VCaP (cell line): ENCODE measurements around the gene CDH12.
"Not testable (repeated sequence)": the region's sequence is repeated elsewhere in the genome, so short reads cannot be mapped to it uniquely, and the experiment has no call there.

Experiments
- H3K27ac ChIP-seq: fragments of 450-650 bp; 2 replicates; pipeline ENCODE4 v1.5.1; 2017
- TF ChIP-seq, protein P1 (sequence below): fragments of 450-650 bp; conservative IDR thresholded peaks from 2 replicates; pipeline ENCODE4 v1.5.1; 2017; ENCODE audit warnings: mild to moderate bottlenecking, moderate library complexity

The CDH12 gene

DNA sequence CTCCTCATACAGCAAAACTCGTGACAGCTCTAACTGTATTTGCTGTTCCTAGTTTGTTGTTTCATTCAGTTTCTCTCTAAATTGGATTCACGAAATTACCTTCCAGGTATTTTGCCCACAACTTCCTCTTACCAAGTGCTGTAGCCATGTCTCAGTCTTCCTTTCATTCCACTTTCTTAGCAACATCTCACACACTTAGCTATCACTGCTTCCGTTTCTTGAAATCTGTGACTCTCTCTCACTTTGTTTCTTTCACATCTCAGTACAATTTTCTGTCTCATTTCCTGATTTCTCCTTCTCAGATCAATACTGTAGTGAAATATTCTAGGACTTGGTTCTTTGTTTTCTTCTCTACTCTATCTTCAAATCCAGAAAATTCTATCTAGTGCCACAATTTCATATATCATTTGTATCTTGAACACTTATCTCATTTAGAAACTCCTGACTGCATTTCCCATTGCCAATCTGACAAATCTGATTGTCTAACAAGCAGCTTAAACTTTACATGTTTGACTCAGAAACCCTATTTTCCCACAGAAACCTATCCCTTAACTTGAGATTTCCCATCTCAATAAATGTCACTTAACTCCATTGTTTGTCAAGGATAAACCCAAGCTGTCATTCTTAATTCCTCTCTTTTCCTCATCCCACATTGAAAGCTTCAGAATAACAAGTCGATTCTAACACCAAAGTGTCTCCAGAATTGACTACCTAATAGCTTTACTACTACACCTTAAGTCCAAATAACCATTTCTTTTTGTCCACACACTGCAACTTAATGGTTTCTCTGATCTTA, 303.1 kb downstream of the CDH12 start:
- no peak overlapping the region for H3K27ac ChIP-seq
- TF ChIP-seq, protein P1, sequence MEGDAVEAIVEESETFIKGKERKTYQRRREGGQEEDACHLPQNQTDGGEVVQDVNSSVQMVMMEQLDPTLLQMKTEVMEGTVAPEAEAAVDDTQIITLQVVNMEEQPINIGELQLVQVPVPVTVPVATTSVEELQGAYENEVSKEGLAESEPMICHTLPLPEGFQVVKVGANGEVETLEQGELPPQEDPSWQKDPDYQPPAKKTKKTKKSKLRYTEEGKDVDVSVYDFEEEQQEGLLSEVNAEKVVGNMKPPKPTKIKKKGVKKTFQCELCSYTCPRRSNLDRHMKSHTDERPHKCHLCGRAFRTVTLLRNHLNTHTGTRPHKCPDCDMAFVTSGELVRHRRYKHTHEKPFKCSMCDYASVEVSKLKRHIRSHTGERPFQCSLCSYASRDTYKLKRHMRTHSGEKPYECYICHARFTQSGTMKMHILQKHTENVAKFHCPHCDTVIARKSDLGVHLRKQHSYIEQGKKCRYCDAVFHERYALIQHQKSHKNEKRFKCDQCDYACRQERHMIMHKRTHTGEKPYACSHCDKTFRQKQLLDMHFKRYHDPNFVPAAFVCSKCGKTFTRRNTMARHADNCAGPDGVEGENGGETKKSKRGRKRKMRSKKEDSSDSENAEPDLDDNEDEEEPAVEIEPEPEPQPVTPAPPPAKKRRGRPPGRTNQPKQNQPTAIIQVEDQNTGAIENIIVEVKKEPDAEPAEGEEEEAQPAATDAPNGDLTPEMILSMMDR = no peak

DNA sequence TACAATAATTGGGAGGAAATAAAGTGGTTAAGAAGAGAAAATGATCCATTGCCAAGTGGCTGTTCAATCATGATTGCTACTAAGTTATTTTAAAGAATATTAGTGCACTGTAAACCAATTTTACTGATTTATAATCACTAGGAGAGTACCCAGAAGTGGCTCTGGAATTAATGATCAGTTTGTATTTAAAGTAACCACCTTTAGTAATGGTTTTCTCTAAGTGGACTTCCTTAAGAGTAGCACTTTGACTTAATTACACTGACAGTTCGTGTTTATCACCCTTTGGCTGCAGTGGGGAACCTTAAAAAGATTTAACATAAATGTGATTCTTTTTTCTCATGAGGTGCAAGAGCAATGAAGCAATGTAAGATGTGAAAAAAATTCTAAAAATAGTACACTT, 310.8 kb downstream of the CDH12 start:
- TF ChIP-seq, protein P1 = no peak
- H3K27ac ChIP-seq = no peak overlapping the region

DNA sequence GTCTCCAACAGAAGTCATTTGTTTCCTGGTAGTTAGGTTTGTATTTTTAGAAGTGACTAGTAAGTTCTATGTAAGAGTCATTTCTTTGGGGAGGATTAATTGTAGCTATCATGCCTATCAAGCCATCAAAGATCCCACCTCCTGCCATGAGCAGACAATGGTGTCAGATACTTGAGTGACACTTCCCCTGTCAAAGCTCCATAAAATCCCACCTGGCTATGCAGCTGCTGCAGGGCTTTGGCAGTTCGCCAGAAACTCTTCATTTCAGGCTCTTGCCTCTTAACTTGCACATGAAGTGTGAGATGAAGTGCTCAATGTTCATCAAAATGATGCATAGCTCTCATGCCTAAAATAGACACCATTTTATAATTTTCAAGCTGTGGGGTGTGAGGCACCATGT, 312.1 kb downstream of the CDH12 start:
- TF ChIP-seq, protein P1 = no peak
- H3K27ac ChIP-seq = no peak overlapping the region

DNA sequence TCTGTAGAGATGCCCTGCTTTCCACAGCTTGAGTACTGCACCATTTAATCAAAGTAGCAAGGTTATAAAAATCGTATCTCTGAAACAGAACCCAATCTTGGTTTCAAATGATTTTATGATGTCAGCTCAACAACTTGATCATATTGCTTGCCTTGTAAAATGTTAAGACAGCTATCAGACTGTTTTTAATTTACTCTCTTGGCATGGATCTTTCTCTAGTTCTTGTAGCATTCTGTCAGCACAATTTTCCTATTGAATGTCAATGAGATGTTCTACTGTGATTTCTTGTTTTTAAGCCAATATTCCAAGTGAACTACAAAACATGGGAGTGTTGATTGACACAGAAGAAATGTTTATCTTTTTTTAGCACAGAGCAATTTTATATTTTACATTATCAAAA, 313.4 kb downstream of the CDH12 start:
- TF ChIP-seq, protein P1 = no peak
- no peak overlapping the region for H3K27ac ChIP-seq

DNA sequence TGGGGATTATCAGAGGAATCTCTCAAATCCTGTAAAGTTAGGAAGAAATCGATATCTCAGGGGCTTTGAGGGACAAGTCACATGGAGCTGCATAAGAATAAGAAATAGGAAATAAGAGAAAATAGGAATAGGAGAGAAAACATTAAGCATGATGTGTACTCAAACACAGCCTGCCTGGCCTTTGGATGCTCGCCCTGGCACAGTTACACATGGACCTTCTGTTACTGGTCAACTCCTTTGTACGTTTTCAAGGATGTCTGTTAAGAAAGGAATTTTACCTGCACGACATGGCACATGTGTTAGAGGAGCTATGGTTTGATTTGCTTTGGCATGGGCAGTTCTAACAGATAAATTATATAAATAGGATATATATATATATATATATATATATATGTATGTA, 321.2 kb downstream of the CDH12 start:
- no peak overlapping the region for H3K27ac ChIP-seq
- TF ChIP-seq, protein P1 = no peak

DNA sequence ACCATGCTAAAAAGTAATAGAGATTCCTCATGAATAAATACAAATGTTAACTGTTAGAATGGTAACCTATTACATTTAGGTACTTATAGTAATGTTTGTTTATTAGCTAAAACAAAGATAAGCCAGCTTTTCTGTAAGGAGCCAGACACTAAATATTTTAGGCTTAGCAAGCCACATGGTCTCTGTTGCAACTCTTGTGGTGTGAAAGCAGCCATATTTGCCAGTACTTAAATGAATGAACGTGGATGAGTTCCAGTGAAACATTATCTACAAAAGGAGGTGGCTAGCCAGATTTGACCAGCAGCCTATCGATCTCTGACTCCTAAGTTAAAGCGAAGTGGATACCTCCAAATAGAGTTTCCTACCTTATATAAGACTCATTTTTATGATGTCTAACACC, 331.6 kb downstream of the CDH12 start:
- H3K27ac ChIP-seq = no peak overlapping the region
- TF ChIP-seq, protein P1 = no peak

DNA sequence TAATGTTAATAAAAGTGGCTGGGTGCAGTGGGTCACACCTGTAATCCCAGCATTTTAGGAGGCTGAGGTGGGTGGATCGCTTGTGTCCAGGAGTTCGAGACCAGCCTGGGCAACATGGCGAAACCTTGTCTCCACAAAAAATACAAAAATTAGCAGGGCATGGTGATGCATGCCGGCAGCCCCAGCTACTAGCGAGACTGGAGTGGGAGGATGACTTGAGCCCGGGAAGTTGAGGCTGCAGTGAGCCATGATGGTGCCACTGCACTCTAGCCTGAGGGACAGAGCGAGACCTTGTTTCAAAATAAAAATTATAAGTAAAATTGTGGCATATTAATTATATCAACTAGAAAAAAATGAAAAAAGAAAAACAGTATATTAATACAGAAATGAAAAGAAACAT, 336.6 kb downstream of the CDH12 start:
- H3K27ac ChIP-seq = not testable (repeated sequence)

DNA sequence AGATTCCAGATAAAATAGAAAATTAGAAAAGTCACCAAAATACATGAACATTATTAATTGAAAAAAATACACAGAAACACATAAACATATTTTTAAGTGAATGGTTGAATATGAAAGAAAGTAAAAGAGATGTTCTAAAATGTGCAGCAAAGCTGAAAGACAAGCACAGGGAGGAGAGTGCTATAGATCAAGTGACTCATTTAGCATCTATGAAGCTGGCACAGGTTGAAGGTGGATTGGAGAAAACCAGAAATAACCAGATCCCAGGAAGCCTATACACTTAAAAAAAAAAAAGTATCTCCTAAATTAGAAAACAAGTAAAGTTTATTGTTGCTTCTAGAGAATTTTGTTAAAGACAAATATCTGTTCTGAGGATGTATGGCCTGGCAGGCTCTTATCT, 338.9 kb downstream of the CDH12 start:
- TF ChIP-seq, protein P1 = no peak
- H3K27ac ChIP-seq = no peak overlapping the region
